ENCODE results near the gene NF1. TPM values are rescaled to one million over a fixed set of nuclear protein-coding genes. Genes with fewer than 3 reads are reported as not detected.

NF1 gene
- total RNA-seq, 1 donor from 2014 or later, result 82.5 TPM

DNA sequence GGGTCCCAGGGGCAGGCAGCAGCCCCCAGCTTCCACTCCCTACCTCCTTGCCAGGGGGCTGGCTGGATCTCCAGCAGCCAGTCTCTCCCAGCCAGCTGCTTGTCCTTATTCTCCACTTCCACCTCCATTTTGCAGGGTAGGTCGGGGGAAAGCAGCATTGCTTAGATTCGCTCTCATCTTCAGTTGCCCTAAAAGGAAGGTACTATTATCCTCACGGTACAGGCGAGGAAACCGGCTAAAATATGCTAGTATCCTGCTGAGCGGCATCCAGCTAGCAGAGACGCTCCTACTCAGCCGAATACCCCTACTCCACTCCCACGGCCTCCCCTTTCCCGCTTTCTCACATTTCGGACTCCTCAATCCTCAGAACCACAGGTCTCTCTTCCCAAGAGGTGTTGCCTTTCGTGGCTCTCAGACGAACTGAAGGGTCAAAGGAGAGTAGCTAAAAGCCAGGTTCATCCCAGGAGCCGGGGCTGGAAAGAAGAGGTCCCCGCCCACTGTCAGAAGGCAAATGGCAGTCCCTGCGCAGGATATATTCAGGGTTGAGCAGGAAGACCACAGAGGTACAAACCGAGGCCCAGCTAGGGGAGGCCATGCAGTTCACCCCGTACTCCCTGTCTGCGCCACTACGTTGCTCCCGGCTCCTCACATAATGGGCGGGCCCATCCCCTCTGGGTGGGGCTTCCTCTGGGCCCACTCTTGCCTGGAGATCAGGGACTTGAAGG is 295.0 kb downstream of the NF1 start:
- no peaks in the 10 kb centered on the region for H3K4me1 Mint-ChIP-seq (ENCODE audit: low read depth)
- peaks cover 61% of the 10 kb centered on the region for H3K27me3 Mint-ChIP-seq
- TF ChIP-seq, protein P1, sequence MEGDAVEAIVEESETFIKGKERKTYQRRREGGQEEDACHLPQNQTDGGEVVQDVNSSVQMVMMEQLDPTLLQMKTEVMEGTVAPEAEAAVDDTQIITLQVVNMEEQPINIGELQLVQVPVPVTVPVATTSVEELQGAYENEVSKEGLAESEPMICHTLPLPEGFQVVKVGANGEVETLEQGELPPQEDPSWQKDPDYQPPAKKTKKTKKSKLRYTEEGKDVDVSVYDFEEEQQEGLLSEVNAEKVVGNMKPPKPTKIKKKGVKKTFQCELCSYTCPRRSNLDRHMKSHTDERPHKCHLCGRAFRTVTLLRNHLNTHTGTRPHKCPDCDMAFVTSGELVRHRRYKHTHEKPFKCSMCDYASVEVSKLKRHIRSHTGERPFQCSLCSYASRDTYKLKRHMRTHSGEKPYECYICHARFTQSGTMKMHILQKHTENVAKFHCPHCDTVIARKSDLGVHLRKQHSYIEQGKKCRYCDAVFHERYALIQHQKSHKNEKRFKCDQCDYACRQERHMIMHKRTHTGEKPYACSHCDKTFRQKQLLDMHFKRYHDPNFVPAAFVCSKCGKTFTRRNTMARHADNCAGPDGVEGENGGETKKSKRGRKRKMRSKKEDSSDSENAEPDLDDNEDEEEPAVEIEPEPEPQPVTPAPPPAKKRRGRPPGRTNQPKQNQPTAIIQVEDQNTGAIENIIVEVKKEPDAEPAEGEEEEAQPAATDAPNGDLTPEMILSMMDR (IDR thresholded peaks at IDR 0.05; ENCODE audit: unreplicated experiment), result no peak
- peak overlapping the region; percentile 3 for H3K27ac Mint-ChIP-seq
- peaks cover 2% of the 10 kb centered on the region for H3K36me3 Mint-ChIP-seq (ENCODE audit: insufficient read depth)
- no peaks in the 10 kb centered on the region for H3K9me3 Mint-ChIP-seq (ENCODE audit: low read depth)
- H3K4me3 Mint-ChIP-seq (ENCODE audit: low read depth), result peak overlapping the region; percentile 45
- DNase-seq (ENCODE audit: low spot score, unreplicated experiment), result no peak

DNA sequence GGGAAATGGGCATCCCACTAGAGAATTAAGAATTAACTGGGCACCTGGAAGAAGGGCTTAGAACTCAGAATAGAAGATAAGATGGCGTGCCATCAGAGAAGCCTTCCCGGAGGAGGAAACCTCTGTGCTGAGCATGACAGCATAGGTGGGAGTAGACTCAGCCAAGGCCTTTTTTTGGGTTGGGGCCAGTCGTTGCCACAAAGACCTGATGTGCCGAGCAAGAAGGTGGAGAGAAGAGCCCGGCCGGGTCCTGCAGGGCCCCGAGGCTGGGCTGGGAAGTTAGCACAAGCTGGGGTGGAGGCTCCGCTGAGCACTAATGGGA is 295.6 kb downstream of the NF1 start:
- TF ChIP-seq, protein P1 (IDR thresholded peaks at IDR 0.05; ENCODE audit: unreplicated experiment), result no peak
- no peaks in the 10 kb centered on the region for H3K9me3 Mint-ChIP-seq (ENCODE audit: low read depth)
- H3K27me3 Mint-ChIP-seq, result peaks cover 64% of the 10 kb centered on the region
- H3K36me3 Mint-ChIP-seq (ENCODE audit: insufficient read depth), result peaks cover 1% of the 10 kb centered on the region
- no peak for DNase-seq (ENCODE audit: low spot score, unreplicated experiment)
- no peaks in the 10 kb centered on the region for H3K4me1 Mint-ChIP-seq (ENCODE audit: low read depth)
- peak overlapping the region; percentile 45 for H3K4me3 Mint-ChIP-seq (ENCODE audit: low read depth)
- H3K27ac Mint-ChIP-seq, result peak overlapping the region; percentile 3

- no peak for DNase-seq (ENCODE audit: low spot score, unreplicated experiment)
- peaks cover 68% of the 10 kb centered on the region for H3K27me3 Mint-ChIP-seq
- H3K36me3 Mint-ChIP-seq (ENCODE audit: insufficient read depth), result no peaks in the 10 kb centered on the region
- H3K27ac Mint-ChIP-seq, result no peak overlapping the region
- TF ChIP-seq, protein P1 (IDR thresholded peaks at IDR 0.05; ENCODE audit: unreplicated experiment), result no peak
- H3K4me3 Mint-ChIP-seq (ENCODE audit: low read depth), result peak overlapping the region; percentile 57
- no peaks in the 10 kb centered on the region for H3K4me1 Mint-ChIP-seq (ENCODE audit: low read depth)
- H3K9me3 Mint-ChIP-seq (ENCODE audit: low read depth), result no peaks in the 10 kb centered on the region
Measured at GRCh38 chr17:31390748-31391495, 296.1 kb downstream of the NF1 start.

DNA sequence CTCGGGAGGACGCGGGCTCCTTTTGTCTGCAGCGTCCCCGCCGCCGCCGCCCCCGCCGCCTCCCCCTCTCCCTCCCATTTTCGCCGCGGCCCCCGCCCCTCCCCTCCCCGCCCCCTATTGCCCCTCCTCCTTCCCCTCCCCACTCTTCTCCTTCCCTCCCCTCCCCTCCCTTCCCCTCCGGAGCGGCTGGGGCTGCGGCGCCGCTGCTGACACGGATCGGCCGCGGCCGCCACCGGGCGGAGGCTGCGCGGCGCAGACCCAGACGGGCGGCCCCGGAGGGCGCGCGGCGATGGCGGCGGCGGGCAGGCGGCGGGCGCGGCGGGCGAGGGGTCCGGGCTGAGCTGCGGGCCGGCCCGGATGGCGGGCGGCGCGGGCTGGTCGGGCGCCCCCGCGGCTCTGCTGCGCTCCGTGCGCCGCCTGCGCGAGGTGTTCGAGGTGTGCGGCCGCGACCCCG is 296.7 kb downstream of the NF1 start, which contains the start of gene RAB11FIP4:
Gene RAB11FIP4 (plus strand): TSS at position 180 of the 454 bp plus-strand sequence. CDS start 178 bp downstream, at position 358.
- H3K27ac Mint-ChIP-seq, result peak within 1 kb of the TSS; percentile 3
- TF ChIP-seq, protein P1 (IDR thresholded peaks at IDR 0.05; ENCODE audit: unreplicated experiment), result no peak
- no peaks in the 10 kb centered on the region for H3K36me3 Mint-ChIP-seq (ENCODE audit: insufficient read depth)
- no peak for DNase-seq (ENCODE audit: low spot score, unreplicated experiment)
- H3K4me1 Mint-ChIP-seq (ENCODE audit: low read depth), result no peaks in the 10 kb centered on the region
- H3K4me3 Mint-ChIP-seq (ENCODE audit: low read depth), result peak within 1 kb of the TSS; percentile 60
- H3K27me3 Mint-ChIP-seq, result peaks cover 74% of the 10 kb centered on the region
- H3K9me3 Mint-ChIP-seq (ENCODE audit: low read depth), result no peaks in the 10 kb centered on the region

DNA sequence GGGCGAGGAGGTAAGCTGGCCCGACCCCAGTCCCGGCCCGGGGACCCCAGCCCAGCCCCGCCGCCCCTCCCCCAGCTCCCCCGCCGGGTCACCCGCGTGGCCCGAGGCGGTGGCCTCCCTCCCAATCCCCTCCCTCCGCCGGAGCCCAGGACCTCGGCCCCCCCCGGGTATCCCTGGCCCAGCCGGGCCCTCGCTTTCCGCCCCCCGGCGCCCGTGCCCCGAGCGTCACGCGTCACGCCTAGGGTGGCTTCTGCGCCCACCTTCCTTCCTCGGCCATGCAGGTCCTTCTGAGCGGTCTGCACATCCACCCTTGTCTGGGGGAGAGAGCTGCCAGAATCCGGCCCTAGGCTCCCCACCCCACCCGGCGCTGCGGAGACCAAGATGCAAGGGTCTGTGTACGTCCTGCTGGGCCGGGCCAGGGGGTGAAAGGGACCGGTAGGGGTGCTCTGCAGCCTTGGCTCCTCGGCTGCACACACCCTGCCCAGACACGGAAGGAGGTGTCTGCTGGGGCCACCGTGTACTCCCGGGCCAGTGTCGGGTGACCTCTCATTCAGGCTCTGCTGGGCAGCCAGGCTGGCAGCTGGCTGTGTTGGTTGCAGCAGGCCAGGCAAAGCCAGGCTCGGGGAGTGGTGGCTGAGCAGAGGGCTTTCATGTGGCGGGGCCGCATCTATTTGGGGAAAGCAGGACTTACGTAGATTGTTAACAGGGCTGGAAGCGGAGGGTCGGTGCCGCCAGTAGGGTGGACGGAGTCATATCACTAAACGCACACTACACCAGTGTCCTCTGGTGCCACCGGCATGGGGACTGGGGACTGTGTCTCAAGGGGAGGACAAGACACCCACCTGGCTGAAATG is 297.5 kb downstream of the NF1 start:
- TF ChIP-seq, protein P1 (IDR thresholded peaks at IDR 0.05; ENCODE audit: unreplicated experiment), result no peak
- Mint-ChIP-seq H3K4me3 (ENCODE audit: low read depth) (peak overlapping the region; percentile 60), H3K27me3 (peaks cover 81% of the 10 kb centered on the region)

More for the DNA sequence above, 297.5 kb downstream of the NF1 start:
- Mint-ChIP-seq H3K4me1 (ENCODE audit: low read depth) (no peaks in the 10 kb centered on the region), H3K27ac (no peak overlapping the region), H3K36me3 (ENCODE audit: insufficient read depth) (no peaks in the 10 kb centered on the region), H3K9me3 (ENCODE audit: low read depth) (no peaks in the 10 kb centered on the region)
- no peak for DNase-seq (ENCODE audit: low spot score, unreplicated experiment)

All from progenitor cell of endocrine pancreas (in vitro differentiated cells).